ENCODE results near the gene GTF2H4. TPM values are rescaled to one million over a fixed set of nuclear protein-coding genes. Genes with fewer than 3 reads are reported as not detected.

The GTF2H4 gene
- polyA plus RNA-seq, 1 donor from 2014 or later = 101 TPM

GRCh38 chr6:30942338-30943060, 34.5 kb downstream of the GTF2H4 start:
- H4K20me1 ChIP-seq (ENCODE audit: insufficient read depth) = no peaks in the 10 kb centered on the region
- no peaks in the 10 kb centered on the region for H3K36me3 ChIP-seq (ENCODE audit: insufficient read depth, low read length)
- H3K9me3 ChIP-seq (ENCODE audit: low read length) = no peaks in the 10 kb centered on the region
- no peak overlapping the region for H3K4me3 ChIP-seq (ENCODE audit: low read length)
- no peak overlapping the region for H3K27ac ChIP-seq (ENCODE audit: low read length)
- H2AFZ ChIP-seq (ENCODE audit: low read depth, low read length) = no peak overlapping the region
- no peak overlapping the region for H3K4me2 ChIP-seq (ENCODE audit: low read length)
- H3F3A ChIP-seq (ENCODE audit: insufficient read depth, low read length, poor library complexity, severe bottlenecking) = no peaks in the 10 kb centered on the region
- no peaks in the 10 kb centered on the region for H3K79me2 ChIP-seq (replicated peaks; ENCODE audit: insufficient read depth, low read length)
- no peaks in the 10 kb centered on the region for H3K9me2 ChIP-seq (ENCODE audit: insufficient read depth, low read length)
- TF ChIP-seq TAF1 (IDR thresholded peaks at IDR 0.05; ENCODE audit: low read depth) (no peak), SMC3 (conservative IDR thresholded peaks at IDR 0.05; ENCODE audit: poor library complexity) (no peak)
- no peak overlapping the region for H3K9ac ChIP-seq (ENCODE audit: low read length)
- no peaks in the 10 kb centered on the region for H3K27me3 ChIP-seq (ENCODE audit: insufficient read depth, low read depth, low read length)

GRCh38 chr6:30944051-30944450, 36.0 kb downstream of the GTF2H4 start:
- no peaks in the 10 kb centered on the region for H3K9me2 ChIP-seq (ENCODE audit: insufficient read depth, low read length)
- H3K36me3 ChIP-seq (ENCODE audit: insufficient read depth, low read length) = no peaks in the 10 kb centered on the region
- no peak overlapping the region for H3K9ac ChIP-seq (ENCODE audit: low read length)
- no peak overlapping the region for H2AFZ ChIP-seq (ENCODE audit: low read depth, low read length)
- TF ChIP-seq EP300 (conservative IDR thresholded peaks at IDR 0.05; ENCODE audit: poor library complexity, severe bottlenecking) (no peak), POLR2AphosphoS5 (IDR thresholded peaks at IDR 0.05) (no peak), RAD21 (conservative IDR thresholded peaks at IDR 0.05) (no peak), CTCF (IDR thresholded peaks at IDR 0.05; ENCODE audit: poor library complexity, severe bottlenecking) (no peak), REST (IDR thresholded peaks at IDR 0.05; ENCODE audit: borderline replicate concordance) (no peak), TAF1 (IDR thresholded peaks at IDR 0.05; ENCODE audit: low read depth) (no peak), SMC3 (conservative IDR thresholded peaks at IDR 0.05; ENCODE audit: poor library complexity) (no peak), EZH2 (IDR thresholded peaks at IDR 0.05; ENCODE audit: borderline replicate concordance, insufficient read depth, low read length, poor library complexity, severe bottlenecking) (no peak), MXI1 (conservative IDR thresholded peaks at IDR 0.05; ENCODE audit: poor library complexity, severe bottlenecking) (no peak)
- H3K79me2 ChIP-seq (replicated peaks; ENCODE audit: insufficient read depth, low read length) = no peaks in the 10 kb centered on the region
- H3K4me2 ChIP-seq (ENCODE audit: low read length) = no peak overlapping the region
- H4K20me1 ChIP-seq (ENCODE audit: insufficient read depth) = no peaks in the 10 kb centered on the region
- H3K9me3 ChIP-seq (ENCODE audit: low read length) = no peaks in the 10 kb centered on the region
- H3K4me3 ChIP-seq (ENCODE audit: low read length) = no peak overlapping the region
- H3K27ac ChIP-seq (ENCODE audit: low read length) = no peak overlapping the region
- H3K27me3 ChIP-seq (ENCODE audit: insufficient read depth, low read depth, low read length) = no peaks in the 10 kb centered on the region
- H3F3A ChIP-seq (ENCODE audit: insufficient read depth, low read length, poor library complexity, severe bottlenecking) = no peaks in the 10 kb centered on the region
